ENCODE measurements around the gene SCGB1C2.

The SCGB1C2 gene

DNA sequence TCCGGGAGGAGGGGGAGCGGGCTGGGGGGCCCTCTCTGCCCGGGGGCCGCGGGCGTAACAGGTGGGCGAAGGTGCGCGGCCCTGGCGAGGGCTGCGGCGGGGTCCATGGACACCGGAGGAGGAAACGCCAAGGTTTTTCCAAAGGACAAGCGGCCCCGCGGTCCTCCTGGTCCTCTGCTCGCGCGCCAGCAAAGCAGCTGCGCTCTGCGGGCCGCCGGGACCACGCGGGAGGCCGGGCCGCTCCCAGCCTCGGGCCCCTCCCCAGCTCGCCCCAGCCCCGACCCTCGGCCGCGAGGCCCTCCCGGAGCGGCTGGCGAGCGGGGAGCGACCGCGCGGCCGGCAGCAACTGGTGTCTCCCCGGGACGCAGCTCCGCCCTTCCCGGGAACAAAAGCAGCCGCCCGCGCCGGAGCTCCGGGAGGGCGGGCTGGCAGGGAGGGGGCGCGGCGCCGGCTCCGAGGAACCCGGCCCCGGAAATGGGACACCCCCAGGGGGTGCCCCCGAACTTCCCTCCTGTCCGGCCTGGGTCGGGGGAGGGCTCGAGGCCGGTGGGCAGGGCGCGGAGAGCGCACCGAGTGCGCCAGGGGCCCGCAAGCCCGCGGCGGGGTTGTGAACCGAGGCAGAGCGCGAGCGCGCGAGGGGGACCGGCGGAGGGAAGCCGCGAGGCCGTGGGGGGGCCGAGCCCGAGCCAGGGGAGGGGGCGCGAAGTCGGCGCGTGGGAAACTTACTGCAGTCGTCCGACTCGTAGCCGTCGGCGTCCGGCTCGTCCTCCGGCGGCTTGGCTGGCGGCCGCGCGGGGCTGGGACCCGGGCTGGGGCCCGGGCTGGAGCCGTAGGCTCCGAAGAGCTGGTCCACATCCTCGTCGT lies 43.2 kb downstream of the SCGB1C2 start:
- H3K27ac ChIP-seq, result no peak overlapping the region
- TF ChIP-seq, protein P1, sequence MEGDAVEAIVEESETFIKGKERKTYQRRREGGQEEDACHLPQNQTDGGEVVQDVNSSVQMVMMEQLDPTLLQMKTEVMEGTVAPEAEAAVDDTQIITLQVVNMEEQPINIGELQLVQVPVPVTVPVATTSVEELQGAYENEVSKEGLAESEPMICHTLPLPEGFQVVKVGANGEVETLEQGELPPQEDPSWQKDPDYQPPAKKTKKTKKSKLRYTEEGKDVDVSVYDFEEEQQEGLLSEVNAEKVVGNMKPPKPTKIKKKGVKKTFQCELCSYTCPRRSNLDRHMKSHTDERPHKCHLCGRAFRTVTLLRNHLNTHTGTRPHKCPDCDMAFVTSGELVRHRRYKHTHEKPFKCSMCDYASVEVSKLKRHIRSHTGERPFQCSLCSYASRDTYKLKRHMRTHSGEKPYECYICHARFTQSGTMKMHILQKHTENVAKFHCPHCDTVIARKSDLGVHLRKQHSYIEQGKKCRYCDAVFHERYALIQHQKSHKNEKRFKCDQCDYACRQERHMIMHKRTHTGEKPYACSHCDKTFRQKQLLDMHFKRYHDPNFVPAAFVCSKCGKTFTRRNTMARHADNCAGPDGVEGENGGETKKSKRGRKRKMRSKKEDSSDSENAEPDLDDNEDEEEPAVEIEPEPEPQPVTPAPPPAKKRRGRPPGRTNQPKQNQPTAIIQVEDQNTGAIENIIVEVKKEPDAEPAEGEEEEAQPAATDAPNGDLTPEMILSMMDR (conservative IDR thresholded peaks at IDR 0.05), result no peak
- TF ChIP-seq ZFX (IDR thresholded peaks at IDR 0.05), result no peak

DNA sequence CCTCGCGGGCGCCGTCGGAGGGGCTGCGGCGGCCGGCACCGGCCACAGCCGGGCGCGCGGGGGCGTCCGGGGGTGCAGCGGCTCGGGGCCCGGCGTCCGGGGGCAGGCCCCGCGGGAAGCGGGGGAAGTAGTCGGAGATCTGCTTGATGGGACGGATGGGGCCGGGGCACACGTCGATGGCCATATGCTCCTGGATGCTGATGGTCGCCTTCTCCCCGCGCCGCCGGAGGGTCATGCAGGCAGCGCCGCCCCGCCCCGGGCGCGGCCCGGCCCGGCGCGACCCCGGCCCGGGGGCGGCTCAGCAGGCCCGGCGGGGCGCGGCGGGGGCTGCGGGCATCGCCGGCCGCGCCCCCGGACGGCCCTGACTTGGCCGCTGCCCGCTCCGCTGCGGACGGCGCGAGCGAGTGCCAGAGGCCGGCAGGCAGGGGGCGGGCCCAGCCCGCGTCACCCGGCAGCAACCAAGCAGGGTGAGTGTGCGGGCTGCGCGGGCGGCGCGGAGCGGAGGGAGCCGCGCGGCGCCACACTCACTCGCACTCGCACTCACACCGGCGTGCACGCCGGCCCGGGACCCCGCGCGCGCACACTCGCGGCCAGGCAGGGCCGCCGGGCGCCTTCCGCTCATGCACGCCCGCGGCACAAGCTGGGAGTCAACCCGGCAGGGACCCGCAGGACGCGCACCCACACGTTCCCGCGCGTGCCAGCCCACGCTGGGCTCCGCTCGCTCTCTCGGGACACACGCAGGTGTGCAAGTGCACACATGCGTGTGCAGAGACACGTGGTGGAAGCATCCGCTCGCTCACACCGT lies 44.1 kb downstream of the SCGB1C2 start, which contains the start of gene DOC2B:
TSS of gene DOC2B (minus strand) at position 406 of the 805 bp plus-strand sequence. CDS start at position 235, 171 bp downstream.
- H3K27ac ChIP-seq, result no peak within 1 kb of the TSS
- TF ChIP-seq ZFX (IDR thresholded peaks at IDR 0.05), result no peak
- TF ChIP-seq, protein P1 (conservative IDR thresholded peaks at IDR 0.05), result no peak

DNA sequence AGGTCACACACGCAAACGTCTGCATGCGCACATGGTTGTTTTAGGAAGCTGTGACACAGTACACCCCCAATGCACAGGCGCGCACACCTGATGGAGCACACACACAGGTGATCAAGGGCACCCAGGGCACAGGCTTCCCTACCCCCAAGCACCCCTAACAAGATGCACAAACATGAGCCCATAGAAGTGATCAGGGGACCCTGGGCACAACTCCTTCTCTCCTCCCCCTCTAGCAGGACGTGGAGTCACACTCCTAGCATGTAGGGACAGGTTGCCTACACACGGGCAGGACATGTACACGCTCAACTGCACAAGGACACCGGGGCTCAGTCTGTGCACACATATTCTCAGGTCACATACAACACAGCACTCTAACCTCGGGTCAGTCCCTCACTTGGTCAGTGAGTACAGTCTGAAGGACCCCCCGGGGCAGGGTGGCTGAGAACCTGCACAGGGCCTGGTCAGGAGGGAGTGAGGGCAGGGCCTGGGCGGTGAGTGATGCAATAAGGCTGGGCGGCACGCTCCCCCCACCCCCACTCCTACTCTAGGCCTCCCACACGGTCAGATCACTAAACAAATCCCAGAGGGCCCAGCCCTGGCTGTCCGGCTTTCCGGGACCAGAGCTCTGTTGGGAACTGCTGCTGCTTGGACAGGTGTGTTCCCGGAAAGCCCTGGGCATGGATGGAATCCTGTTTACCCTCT lies 44.8 kb downstream of the SCGB1C2 start:
- no peak for TF ChIP-seq ZFX (IDR thresholded peaks at IDR 0.05)
- TF ChIP-seq, protein P1 (conservative IDR thresholded peaks at IDR 0.05), result no peak
- H3K27ac ChIP-seq, result no peak overlapping the region

DNA sequence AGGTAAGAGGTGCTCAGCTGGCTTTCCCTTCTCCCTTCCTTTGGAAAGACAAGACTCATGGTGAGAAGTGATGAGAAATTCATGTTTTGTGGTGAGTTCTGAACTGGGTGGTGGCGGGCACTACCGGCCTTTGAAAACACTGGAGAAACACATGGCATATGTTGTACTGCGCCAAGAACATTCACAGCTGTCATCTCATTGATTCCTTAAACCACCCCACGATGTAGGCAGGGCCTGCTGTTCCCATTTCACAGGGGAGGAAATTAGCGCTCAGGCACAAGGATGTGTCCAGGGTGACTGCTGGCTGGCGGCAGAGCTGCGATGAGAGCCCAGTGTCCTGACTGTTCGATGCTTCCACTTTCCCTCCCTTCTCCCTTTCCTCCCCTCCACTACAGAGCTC lies 45.7 kb downstream of the SCGB1C2 start:
- no peak overlapping the region for H3K27ac ChIP-seq
- TF ChIP-seq, protein P1 (conservative IDR thresholded peaks at IDR 0.05), result no peak
- no peak for TF ChIP-seq ZFX (IDR thresholded peaks at IDR 0.05)

DNA sequence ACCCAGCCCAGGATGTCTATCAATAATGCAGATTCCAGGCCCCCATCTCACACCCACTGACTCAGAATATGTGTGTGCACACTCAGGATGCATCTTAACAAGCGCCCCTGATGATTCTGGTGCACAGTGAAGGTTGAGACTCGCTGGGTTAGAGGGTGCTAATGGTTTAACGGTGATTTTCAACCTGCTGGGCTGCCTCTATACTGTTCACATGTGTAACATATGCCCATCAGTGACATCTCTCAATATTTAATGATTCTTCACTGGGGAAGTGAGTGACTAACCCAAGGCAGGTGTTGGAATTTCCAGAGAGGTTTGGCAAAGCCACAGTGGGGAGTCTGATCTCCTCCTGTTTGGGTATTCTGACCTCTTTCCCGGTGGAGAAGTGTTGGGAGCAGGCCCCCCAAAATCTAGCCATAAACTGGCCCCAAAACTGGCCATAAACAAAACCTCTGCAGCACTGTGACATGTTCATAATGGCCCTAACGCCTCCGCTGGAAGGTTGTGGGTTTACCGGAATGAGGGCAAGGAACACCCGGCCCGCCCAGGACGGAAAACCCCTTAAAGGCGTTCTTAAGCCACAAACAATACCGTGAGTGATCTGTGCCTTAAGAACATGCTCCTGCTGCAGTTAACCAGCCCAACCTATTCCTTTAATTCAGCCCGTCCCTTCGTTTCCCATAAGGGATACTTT lies 48.2 kb downstream of the SCGB1C2 start:
- no peak for TF ChIP-seq ZFX (IDR thresholded peaks at IDR 0.05)
- TF ChIP-seq, protein P1 (conservative IDR thresholded peaks at IDR 0.05), result no peak
- H3K27ac ChIP-seq, result no peak overlapping the region

DNA sequence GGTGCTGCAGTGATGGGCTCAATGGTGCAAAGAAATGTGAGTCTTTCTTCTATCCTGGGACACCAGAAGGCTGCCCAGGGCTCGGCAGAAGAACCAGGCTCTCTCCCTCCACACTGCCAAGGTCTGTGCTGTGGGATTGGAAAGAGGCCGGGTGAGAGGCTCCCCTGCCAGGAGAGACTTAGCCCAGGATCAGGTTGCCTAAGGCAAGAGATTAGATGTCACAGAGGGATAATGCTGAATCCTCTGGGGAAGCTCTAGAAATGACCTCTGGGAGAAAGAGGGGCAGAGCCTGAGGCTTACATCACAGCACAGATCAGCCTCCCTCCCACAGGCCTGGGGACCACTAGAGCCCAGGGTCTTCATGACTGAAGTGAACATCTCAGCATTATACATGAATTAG lies 49.8 kb downstream of the SCGB1C2 start:
- no peak for TF ChIP-seq ZFX (IDR thresholded peaks at IDR 0.05)
- TF ChIP-seq, protein P1 (conservative IDR thresholded peaks at IDR 0.05), result no peak
- H3K27ac ChIP-seq, result no peak overlapping the region
